ENCODE data around the gene PPP2R1A.

PPP2R1A gene

DNA sequence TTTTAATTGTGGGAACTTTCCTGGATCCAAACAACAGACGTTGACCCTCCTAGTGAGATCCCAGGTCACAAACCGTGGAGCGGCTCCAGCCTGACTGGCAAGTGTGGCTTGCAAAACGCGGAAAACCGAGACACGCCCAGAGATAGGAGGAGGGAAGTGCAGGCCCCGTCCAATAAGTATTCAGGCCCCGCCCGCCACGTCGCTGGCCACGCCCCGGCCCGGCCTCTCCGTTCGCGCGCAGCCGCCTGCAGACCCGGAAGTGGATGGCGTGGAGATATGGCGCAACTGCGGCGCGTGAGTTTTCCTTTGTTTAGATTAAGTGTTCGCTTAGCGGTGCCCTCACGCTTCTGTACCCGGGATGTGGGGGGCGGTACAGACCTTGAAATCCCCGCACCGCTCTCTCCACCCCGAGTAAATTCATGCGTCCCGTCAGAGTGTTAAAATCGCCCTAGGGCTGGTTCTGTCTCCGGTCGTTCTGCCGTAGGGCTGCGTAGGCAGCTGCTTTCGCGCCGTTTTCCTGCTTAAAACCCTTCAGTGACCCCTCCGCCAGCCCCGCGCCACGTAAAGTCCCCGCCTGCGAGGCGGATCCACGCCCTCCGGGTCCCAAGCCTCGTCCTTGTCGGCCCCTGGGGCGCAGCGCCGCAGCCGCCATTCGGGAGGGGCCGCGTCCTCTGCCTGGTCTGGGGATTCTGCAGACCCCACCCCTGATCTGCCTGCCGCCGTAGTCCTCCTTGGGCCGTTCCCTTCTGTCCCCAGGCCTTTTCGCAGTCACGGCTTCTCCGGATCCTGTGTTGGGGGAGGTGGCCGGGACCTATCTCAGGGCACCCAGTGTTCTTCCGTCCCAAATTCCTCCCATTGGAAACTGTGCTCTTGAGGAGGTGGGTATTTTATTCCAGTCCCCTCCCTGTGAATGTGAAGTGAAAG is 79.7 kb downstream of the PPP2R1A start, which contains the start of gene ZNF766:
Gene ZNF766 (plus strand): TSS at position 250 of the 924 bp plus-strand sequence. CDS start 27 bp downstream, at position 277.
- H3K4me3 ChIP-seq (replicated peaks; ENCODE audit: insufficient read depth, low read length), result peak within 1 kb of the TSS; percentile 79
- peak within 1 kb of the TSS; percentile 97 for H3K27ac ChIP-seq (replicated peaks)
- TF ChIP-seq SPI1 (IDR thresholded peaks at IDR 0.05; ENCODE audit: borderline replicate concordance, low read depth) (peak; percentile 92), GABPA (IDR thresholded peaks at IDR 0.05; ENCODE audit: low read depth) (peak; percentile 41; the same call in 1 of the 2 replicates), POLR2AphosphoS5 (IDR thresholded peaks at IDR 0.05; ENCODE audit: low read depth) (peak; percentile 73)
- TF ChIP-seq, protein P1, sequence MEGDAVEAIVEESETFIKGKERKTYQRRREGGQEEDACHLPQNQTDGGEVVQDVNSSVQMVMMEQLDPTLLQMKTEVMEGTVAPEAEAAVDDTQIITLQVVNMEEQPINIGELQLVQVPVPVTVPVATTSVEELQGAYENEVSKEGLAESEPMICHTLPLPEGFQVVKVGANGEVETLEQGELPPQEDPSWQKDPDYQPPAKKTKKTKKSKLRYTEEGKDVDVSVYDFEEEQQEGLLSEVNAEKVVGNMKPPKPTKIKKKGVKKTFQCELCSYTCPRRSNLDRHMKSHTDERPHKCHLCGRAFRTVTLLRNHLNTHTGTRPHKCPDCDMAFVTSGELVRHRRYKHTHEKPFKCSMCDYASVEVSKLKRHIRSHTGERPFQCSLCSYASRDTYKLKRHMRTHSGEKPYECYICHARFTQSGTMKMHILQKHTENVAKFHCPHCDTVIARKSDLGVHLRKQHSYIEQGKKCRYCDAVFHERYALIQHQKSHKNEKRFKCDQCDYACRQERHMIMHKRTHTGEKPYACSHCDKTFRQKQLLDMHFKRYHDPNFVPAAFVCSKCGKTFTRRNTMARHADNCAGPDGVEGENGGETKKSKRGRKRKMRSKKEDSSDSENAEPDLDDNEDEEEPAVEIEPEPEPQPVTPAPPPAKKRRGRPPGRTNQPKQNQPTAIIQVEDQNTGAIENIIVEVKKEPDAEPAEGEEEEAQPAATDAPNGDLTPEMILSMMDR (IDR thresholded peaks at IDR 0.05; ENCODE audit: insufficient read depth, low read length), result no peak
- TF ChIP-seq, protein P2, sequence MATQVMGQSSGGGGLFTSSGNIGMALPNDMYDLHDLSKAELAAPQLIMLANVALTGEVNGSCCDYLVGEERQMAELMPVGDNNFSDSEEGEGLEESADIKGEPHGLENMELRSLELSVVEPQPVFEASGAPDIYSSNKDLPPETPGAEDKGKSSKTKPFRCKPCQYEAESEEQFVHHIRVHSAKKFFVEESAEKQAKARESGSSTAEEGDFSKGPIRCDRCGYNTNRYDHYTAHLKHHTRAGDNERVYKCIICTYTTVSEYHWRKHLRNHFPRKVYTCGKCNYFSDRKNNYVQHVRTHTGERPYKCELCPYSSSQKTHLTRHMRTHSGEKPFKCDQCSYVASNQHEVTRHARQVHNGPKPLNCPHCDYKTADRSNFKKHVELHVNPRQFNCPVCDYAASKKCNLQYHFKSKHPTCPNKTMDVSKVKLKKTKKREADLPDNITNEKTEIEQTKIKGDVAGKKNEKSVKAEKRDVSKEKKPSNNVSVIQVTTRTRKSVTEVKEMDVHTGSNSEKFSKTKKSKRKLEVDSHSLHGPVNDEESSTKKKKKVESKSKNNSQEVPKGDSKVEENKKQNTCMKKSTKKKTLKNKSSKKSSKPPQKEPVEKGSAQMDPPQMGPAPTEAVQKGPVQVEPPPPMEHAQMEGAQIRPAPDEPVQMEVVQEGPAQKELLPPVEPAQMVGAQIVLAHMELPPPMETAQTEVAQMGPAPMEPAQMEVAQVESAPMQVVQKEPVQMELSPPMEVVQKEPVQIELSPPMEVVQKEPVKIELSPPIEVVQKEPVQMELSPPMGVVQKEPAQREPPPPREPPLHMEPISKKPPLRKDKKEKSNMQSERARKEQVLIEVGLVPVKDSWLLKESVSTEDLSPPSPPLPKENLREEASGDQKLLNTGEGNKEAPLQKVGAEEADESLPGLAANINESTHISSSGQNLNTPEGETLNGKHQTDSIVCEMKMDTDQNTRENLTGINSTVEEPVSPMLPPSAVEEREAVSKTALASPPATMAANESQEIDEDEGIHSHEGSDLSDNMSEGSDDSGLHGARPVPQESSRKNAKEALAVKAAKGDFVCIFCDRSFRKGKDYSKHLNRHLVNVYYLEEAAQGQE (IDR thresholded peaks at IDR 0.05; ENCODE audit: insufficient replicate concordance, low read depth), result peak; percentile 73

DNA sequence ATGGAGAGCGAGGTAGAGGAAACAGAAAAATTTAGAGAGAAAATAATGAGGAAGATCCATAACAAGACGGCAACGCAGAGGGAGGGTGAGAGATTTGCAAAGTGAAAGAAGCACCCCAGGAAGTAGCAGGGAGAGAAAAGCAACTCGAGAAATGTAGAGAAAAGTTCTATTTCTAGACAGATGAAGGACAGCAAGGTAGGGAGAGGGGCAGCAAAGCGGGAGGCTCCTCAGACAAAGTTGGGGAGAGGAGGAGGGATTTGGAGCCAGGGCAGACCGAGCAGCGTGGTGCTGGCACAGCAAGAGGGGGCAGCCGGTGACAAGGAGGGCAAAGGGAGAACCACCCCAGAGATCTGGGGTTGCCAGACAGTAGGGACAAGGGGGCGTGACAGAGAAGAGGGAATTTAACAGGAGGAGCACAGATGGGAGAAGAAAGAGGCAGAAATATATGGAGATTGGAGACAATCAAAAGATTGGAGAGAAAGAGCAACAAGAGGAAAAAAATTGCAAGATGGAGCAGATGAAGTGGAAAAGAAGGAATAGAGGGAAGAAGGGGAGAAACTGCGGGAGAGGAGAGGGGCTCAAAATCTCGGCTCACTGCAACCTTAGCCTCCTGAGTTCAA is 80.5 kb downstream of the PPP2R1A start:
- TF ChIP-seq, protein P1 (IDR thresholded peaks at IDR 0.05; ENCODE audit: insufficient read depth, low read length), result no peak
- TF ChIP-seq SPI1 (IDR thresholded peaks at IDR 0.05; ENCODE audit: borderline replicate concordance, low read depth), result no peak
- TF ChIP-seq POLR2AphosphoS5 (IDR thresholded peaks at IDR 0.05; ENCODE audit: low read depth), result no peak
- TF ChIP-seq, protein P2 (IDR thresholded peaks at IDR 0.05; ENCODE audit: insufficient replicate concordance, low read depth), result no peak
- no peak for TF ChIP-seq GABPA (IDR thresholded peaks at IDR 0.05; ENCODE audit: low read depth)
- Histone ChIP-seq H3K4me3 (replicated peaks; ENCODE audit: insufficient read depth, low read length) (peak overlapping the region; percentile 79), H3K27me3 (ENCODE audit: insufficient read depth, poor library complexity, severe bottlenecking) (no peaks in the 10 kb centered on the region), H3K27ac (replicated peaks) (peak overlapping the region; percentile 97)
- DNase-seq (ENCODE audit: low read depth in 1 of 2, low spot score in 1 of 2), result peak; percentile 24 to 29

More for the DNA sequence above, 79.7 kb downstream of the PPP2R1A start, which contains the start of gene ZNF766:
- DNase-seq (ENCODE audit: low read depth in 1 of 2, low spot score in 1 of 2), result peak; percentile 92 to 98
- no peaks in the 10 kb centered on the region for H3K27me3 ChIP-seq (ENCODE audit: insufficient read depth, poor library complexity, severe bottlenecking)

DNA sequence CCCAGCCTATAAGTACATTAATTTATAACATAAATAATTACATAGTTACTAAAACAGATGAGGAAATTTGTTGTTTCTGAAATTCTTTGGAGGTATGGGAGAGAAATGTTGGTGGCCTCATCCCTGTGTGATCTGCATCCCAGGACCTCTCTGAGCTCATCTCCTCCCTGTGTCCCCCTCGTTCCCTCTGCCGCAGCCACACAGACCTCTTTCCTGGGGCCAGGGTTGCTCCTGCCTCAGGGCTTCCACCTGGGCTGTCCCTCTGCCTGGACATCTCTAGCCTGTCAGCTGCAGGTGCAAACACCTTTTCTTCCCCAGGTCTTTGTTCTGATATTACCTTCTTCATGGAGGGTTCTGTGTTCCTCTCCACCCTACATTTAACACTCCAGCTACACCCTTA is 83.4 kb downstream of the PPP2R1A start:
- Histone ChIP-seq H3K4me3 (replicated peaks; ENCODE audit: insufficient read depth, low read length) (no peak overlapping the region), H3K27me3 (ENCODE audit: insufficient read depth, poor library complexity, severe bottlenecking) (no peaks in the 10 kb centered on the region), H3K27ac (replicated peaks) (no peak overlapping the region)
- no peak for DNase-seq (ENCODE audit: low read depth in 1 of 2, low spot score in 1 of 2)
- TF ChIP-seq POLR2AphosphoS5 (IDR thresholded peaks at IDR 0.05; ENCODE audit: low read depth) (no peak), SPI1 (IDR thresholded peaks at IDR 0.05; ENCODE audit: borderline replicate concordance, low read depth) (no peak), GABPA (IDR thresholded peaks at IDR 0.05; ENCODE audit: low read depth) (no peak)
- TF ChIP-seq, protein P1 (IDR thresholded peaks at IDR 0.05; ENCODE audit: insufficient read depth, low read length), result no peak
- TF ChIP-seq, protein P2 (IDR thresholded peaks at IDR 0.05; ENCODE audit: insufficient replicate concordance, low read depth), result no peak
